Measurements from ENCODE around the gene OR2A12.
A peak's percentile ranks its signal among the peaks of the same experiment; 100 is the strongest.
"Not testable (repeated sequence)": the region's sequence is repeated elsewhere in the genome, so short reads cannot be mapped to it uniquely, and the experiment has no call there.

Gene OR2A12

DNA sequence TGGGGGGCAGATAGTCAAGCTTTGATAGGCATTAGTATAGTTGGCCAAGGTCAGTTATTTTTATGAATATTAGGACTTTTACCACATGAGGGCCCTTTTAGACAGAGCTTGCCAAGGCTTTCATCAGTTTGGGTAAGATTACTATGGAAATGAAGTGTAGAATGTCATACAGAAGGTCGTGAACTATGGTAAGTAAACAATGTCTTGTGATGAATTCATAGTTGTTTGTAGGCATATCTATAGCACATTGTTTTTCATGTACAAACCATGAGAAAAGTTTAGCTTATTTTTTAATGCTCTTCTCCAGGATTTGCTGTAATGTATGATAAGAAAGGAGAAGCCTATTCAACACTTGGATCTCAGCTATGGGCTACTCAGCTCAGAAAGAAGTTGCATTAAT is 27.6 kb downstream of the OR2A12 start:
- DNase-seq (ENCODE audit: low read depth in 2 of 2, low spot score in 1 of 2) = no peak

DNA sequence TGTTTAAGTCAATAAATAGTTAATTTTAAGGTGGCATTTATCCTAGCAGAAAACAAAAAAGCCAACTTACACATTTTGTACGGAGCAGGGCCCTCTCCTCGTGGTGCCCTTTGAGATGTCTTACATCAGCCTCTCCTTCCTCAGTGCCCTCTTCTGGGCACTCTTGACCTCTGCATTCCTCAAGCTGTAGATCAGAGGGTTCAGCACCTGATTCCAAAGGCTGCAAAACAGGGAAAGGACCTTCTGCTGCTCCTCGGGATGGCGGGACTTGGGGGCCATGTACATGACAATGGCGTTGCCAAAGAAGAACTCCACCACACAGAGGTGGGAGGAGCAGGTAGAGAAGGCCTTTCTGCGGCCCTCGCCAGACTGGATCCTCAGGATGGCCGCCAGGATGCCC is 32.3 kb downstream of the OR2A12 start:
- no peak for DNase-seq (ENCODE audit: low read depth in 2 of 2, low spot score in 1 of 2)

DNA sequence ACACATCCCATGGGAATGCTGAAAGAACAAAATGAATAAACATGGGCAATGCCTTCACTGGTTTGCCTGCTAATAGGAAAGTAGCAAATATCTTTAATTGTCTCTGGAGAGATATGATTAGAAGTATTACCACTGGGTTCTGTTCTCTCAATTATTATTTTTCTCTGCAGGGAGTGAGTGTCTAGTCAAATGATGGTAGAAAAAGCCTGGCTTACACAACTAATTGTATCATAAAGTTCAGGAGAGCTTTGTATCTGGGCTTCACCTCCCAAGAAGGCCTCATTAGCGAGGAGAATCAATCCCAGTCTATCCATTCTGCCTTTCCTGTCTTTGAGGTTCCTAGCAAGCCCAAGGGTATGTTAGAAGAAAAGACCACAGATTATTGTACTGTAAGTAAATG is 36.8 kb downstream of the OR2A12 start, which contains the start of gene OR2A14:
Gene OR2A14 (plus strand): TSS at position 301 of the 400 bp plus-strand sequence. CDS start 5,937 bp downstream, outside the sequence.
- DNase-seq (ENCODE audit: low read depth in 2 of 2, low spot score in 1 of 2) = no peak

DNA sequence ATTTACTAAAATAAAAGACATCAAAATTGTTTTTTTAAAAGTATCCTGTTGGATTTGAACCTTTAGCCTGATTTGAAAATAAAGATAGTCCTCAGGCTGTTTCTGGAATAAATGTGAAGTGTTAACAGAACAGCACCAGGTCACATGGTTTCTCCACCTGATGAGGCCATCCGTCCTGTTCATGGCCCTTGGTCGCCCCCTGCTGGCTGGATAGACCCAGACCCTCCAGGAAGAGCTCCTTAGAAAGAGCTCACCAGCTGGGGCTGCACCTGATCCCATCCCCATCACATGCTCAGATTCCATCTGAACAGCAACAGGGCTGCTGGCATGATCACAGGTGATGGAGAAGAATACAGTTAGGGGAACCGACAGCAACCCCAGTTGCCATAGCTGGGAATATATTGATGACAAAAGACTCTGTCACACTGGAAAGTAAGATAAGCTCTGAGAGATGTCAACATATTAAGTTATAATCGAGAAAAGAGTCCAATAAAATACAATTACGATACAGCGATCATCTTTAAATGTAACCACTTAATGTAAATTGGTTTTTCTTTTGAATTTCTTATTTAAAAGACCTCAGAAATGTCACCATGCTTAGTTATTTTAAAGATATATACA is 41.7 kb downstream of the OR2A12 start:
- peak; percentile 73 to 77 for DNase-seq (ENCODE audit: low read depth in 2 of 2, low spot score in 1 of 2)

DNA sequence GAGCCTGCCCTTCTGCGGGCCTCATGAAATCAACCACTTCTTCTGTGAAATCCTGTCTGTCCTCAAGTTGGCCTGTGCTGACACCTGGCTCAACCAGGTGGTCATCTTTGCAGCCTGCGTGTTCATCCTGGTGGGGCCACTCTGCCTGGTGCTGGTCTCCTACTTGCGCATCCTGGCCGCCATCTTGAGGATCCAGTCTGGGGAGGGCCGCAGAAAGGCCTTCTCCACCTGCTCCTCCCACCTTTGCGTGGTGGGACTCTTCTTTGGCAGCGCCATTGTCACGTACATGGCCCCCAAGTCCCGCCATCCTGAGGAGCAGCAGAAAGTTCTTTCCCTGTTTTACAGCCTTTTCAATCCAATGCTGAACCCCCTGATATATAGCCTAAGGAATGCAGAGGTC is 43.5 kb downstream of the OR2A12 start:
- not testable (repeated sequence) for DNase-seq (ENCODE audit: low read depth in 2 of 2, low spot score in 1 of 2)

DNA sequence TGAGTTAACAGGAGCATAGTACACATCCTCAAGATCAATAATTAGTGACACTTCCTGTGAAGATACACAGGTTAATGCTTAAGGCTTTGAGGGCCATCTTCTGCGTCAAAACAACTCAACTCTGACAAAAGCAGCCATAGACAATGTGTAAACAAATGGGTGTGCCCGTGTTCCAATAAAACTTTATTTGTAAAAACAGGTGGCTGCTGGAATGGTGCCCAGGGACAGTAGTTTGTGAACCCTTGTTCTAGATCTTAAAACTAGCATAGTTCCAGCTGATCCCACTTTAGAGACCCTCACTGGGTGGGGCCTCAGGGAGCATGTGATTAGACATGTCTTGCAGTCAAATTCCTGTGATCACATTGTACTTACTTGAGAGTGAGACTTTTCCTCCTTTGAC is 44.7 kb downstream of the OR2A12 start:
- DNase-seq (ENCODE audit: low read depth in 2 of 2, low spot score in 1 of 2) = no peak

DNA sequence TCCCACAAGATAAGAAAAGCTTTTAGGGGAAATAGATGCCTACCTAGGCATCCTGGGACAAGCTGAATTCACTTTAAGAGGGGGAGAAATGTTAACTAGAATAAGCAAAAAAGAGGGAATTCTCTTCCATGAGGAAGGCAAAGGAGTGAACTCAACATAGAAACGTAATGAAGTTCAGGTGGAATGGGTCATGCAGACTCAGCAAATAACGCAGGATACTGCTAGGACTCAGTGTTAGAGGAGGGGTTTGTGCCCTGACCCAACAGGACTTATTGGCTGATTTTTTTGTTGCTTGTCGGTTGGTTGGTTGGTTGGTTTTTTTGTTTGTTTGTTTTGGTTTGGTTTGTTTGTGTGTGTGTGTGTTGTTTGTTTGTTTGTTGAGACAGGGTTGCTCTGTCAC is 46.2 kb downstream of the OR2A12 start:
- DNase-seq (ENCODE audit: low read depth in 2 of 2, low spot score in 1 of 2) = no peak

DNA sequence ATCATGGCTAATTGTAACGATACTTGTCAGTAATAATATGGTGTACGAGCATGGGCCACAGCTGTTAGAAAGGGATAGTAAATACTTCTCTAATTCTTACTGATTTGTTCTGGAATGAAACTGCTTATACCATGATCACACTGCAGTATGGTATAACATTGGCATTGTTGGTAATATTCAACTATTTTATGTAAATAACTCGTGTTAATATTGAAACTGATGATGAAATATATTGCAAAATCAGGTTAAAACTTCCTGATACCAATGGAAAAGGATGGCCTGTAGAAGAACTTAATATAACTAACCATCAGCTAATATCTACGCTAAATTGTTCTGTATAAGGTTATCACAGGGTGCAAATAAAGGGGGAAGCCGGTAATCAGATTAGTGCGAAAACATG is 47.2 kb downstream of the OR2A12 start:
- no peak for DNase-seq (ENCODE audit: low read depth in 2 of 2, low spot score in 1 of 2)

DNA sequence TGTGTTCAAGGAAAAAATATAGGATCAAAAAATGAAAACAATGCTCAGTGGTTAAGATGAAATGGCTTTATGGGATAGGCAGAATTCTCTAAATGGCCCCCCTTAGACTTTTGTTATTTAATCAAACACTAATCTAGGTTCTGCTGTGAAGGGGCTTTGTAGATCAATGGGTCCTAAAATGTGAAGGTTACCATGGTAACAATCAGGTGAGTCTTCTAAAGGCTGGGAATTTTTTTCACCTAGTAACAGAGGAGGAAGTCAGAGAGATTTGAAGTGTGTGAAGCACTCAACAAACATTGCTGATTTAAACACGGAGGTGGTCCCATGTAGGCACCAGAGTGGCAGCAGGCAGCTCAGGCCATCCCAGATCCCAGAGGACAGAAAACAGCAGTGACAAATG is 48.0 kb downstream of the OR2A12 start:
- DNase-seq (ENCODE audit: low read depth in 2 of 2, low spot score in 1 of 2) = no peak

DNA sequence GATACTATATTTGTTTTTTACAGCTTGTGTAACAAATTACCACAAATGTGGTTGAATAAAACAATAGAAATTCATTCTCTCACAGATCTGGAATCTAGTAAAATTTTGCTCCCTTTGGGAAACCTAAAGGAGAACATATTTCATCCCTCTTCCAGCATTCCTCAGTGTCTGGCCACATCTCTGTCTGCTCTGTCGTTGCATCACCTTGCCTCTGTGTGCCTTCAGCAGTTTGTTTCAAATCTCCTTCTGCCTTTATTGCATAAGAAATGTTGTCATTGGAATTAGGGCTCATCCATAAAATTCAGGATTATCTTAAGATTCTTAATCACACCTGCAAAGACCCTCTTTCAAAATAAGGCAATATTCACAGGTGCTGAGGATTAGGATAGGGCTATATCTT is 51.4 kb downstream of the OR2A12 start:
- DNase-seq (ENCODE audit: low read depth in 2 of 2, low spot score in 1 of 2) = no peak

DNA sequence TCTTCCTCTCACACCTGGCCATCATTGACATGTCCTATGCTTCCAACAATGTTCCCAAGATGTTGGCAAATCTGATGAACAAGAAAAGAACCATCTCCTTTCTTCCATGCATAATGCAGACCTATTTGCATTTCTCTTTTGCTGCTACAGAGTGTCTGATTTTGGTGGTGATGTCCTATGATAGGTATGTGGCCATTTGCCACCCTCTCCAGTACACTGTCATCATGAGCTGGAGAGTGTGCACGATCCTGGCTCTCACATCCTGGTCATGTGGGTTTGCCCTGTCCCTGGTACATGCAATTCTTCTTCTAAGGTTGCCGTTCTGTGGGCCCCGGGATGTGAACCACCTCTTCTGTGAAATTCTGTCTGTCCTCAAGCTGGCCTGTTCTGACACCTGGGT is 56.1 kb downstream of the OR2A12 start:
- DNase-seq (ENCODE audit: low read depth in 2 of 2, low spot score in 1 of 2) = no peak

DNA sequence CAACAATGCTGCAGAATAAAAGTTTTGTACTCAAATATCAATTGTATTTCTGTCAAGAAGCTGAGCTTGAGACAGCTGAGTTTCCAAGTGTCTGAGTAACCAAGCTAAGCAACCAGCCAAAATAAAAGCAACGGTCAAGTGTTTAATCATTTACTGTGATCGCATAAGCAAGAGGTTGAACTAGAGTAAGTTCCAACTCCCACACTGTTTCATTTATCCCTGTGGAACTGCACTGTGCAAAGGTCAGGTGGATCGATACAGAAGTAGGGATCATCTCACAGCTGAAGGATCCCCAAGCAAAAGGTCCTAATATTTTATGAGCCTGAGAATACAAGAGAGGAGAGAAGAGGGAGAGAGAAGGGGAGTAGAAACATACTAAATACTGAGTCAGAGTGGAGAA is 58.3 kb downstream of the OR2A12 start:
- no peak for DNase-seq (ENCODE audit: low read depth in 2 of 2, low spot score in 1 of 2)

DNA sequence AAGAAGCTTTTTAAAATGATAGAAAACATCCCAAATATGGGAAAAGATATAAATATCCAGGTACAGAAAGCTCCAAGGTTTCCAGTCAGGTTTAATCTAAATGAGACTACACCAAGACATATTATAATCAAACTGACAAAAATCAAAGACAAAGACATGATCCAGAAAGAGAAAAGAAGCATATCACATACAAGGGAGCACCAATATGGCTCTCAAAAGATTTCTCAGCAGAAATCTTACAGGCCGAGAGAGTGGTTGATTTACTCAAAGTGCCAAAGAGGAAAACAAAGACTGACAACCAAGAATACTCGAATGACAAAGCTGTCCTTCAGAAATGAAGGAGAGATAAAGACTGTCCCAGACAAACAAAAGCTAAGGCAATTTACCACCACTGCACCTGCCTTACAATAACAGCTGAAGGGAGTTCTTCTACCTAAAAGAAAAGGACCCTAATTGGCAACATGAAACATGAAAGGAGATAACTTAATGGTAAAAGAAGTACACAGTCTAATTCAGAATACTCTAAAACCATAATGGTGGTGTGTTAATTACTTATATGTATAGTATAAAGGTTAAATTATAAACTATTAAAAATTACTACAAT is 62.2 kb downstream of the OR2A12 start:
- no peak for DNase-seq (ENCODE audit: low read depth in 2 of 2, low spot score in 1 of 2)
